K562 (cell line): ENCODE data around the gene KCTD3. TPM values are rescaled to one million over a fixed set of nuclear protein-coding genes. Genes with fewer than 3 reads are reported as not detected.

Source experiments
- ATAC-seq: fragments of 200-7000 bp; cut with Tn5 transposase; 3 replicates; pipeline ENCODE4 v1.9.1; 2020; ENCODE audit warnings: moderate library complexity
- BruUV-seq: library from RNA; stranded (reverse); fragments of 400-500 nt; replicated peaks from 2 replicates; lab custom pipeline; 2021; lab: Mats Ljungman, UMichigan
- CTCF ChIA-PET: fragments of 300-600 bp; formaldehyde crosslinking; extraction: SDS; loops from one replicate; lab custom pipeline; 2021; ENCODE audit warnings: low intra/inter-chr PET ratio; lab: Yijun Ruan, JAX
- POLR2A ChIA-PET: fragments of 300-600, 350-650 bp; sonication (Branson Sonifier 250); formaldehyde crosslinking; extraction: SDS; loops from one replicate; lab custom pipeline; 2021; ENCODE audit warnings: antibody characterized with exemption, inconsistent platforms; lab: Yijun Ruan, JAX
- DNase-seq, 4 experiments: peaks; one replicate each; pipeline versions ENCODE4 v3.0.0 to v3.0.0-alpha.2; 2011 to 2018; ENCODE audit warnings: low spot score in 3 of 4, mixed read lengths in 3 of 4; ENCODE audit errors: extremely low read depth in 1 of 4
- FAIRE-seq: peaks from 2 replicates; lab custom pipeline; 2011; peaks lifted over from hg19 to GRCh38; lab: Jason Lieb, UNC
- H2AFZ ChIP-seq: 2 replicates; pipeline ENCODE4 v1.6.0; 2011; ENCODE audit warnings: low read depth, low read length, control low read depth, inconsistent platforms
- H3K27ac ChIP-seq: fragments of 200-600 bp; 3 replicates; pipeline ENCODE4 v1.8.0; 2011; ENCODE audit warnings: low read depth, mild to moderate bottlenecking, control low read depth, inconsistent platforms, low read length, moderate library complexity, mixed read lengths; ENCODE audit errors: extremely low read depth
- H3K27me3 ChIP-seq, 2 experiments: fragments of 300-600 bp in 1 of 2; 2 replicates in 1 of 2; 3 replicates in 1 of 2; pipeline versions ENCODE4 v1.6.0 to v1.8.0; 2011; ENCODE audit warnings: inconsistent platforms in 2 of 2, low read length in 2 of 2, mild to moderate bottlenecking in 1 of 2, mixed read lengths in 1 of 2, moderate library complexity in 1 of 2; ENCODE audit not compliant: control insufficient read depth in 2 of 2, insufficient read depth in 2 of 2
- H3K36me3 ChIP-seq: fragments of 300-600 bp; 3 replicates; pipeline ENCODE4 v1.8.0; 2011; ENCODE audit warnings: mild to moderate bottlenecking, low read length, inconsistent platforms; ENCODE audit not compliant: control insufficient read depth, insufficient read depth
- H3K4me1 ChIP-seq, 2 experiments: fragments of 200-600 bp in 1 of 2; replicated peaks in 1 of 2; 2 replicates in 1 of 2; 3 replicates in 1 of 2; pipeline versions ENCODE4 v1.5.1 to v1.8.0; 2011; ENCODE audit warnings: inconsistent platforms in 2 of 2, low read length in 2 of 2, mild to moderate bottlenecking in 1 of 2, mixed read lengths in 1 of 2, moderate library complexity in 1 of 2; ENCODE audit not compliant: control insufficient read depth in 2 of 2, insufficient read depth in 2 of 2
- H3K4me2 ChIP-seq: 2 replicates; pipeline ENCODE4 v1.6.1; 2011; ENCODE audit warnings: low read length, control low read depth, inconsistent platforms, mixed read lengths; ENCODE audit not compliant: insufficient read depth
- H3K4me3 ChIP-seq: fragments of 200-600 bp; sonication (generic), shearing (Covaris generic); 2 replicates; pipeline ENCODE4 v1.5.1; 2016; ENCODE audit warnings: control low read depth, inconsistent platforms
- H3K79me2 ChIP-seq: fragments of 200-600 bp; 3 replicates; pipeline ENCODE4 v1.8.0; 2011; ENCODE audit warnings: low read length, inconsistent platforms; ENCODE audit not compliant: control insufficient read depth, insufficient read depth
- H3K9ac ChIP-seq, 2 experiments: 2 replicates each; pipeline versions ENCODE4 v1.6.0 to v1.6.1; 2011; ENCODE audit warnings: low read depth in 2 of 2, low read length in 2 of 2, control low read depth in 1 of 2, inconsistent platforms in 1 of 2, mild to moderate bottlenecking in 1 of 2, mixed read lengths in 1 of 2; ENCODE audit not compliant: insufficient read depth in 1 of 2
- H3K9me1 ChIP-seq: one replicate; pipeline ENCODE4 v1.6.0; 2011; ENCODE audit warnings: inconsistent platforms, mild to moderate bottlenecking, low read length, moderate library complexity; ENCODE audit not compliant: control insufficient read depth, insufficient read depth
- H3K9me3 ChIP-seq: replicated peaks from 2 replicates; pipeline ENCODE4 v1.5.1; 2011; ENCODE audit warnings: low read depth, low read length, inconsistent platforms; ENCODE audit not compliant: control insufficient read depth, insufficient read depth
- H4K20me1 ChIP-seq: replicated peaks from 2 replicates; pipeline ENCODE4 v1.6.1; 2011; ENCODE audit warnings: low read length, inconsistent platforms, mixed read lengths; ENCODE audit not compliant: control insufficient read depth, insufficient read depth
- BRD4 ChIP-seq: fragments of 200-600 bp; sonication (generic); IDR thresholded peaks from 2 replicates; pipeline ENCODE4 v1.6.1; 2017; ENCODE audit warnings: inconsistent platforms
- HBP1 ChIP-seq: fragments of 450-650 bp; formaldehyde crosslinking; IDR thresholded peaks from 2 replicates; pipeline ENCODE4 v1.4.0; 2022; ENCODE audit warnings: missing genetic modification characterization
- IRF9 ChIP-seq: fragments of 450-650 bp; IDR thresholded peaks from 2 replicates; pipeline ENCODE4 v1.6.1; 2016; ENCODE audit warnings: missing biosample characterization, missing genetic modification characterization
- KDM4B ChIP-seq, 2 experiments: fragments of 450-650 bp in 1 of 2; sonication (generic) in 1 of 2; IDR thresholded peaks; 2 replicates each; pipeline ENCODE4 v1.6.1; 2016 to 2017; ENCODE audit warnings: borderline replicate concordance in 2 of 2, antibody characterized with exemption in 1 of 2, low read depth in 1 of 2, mild to moderate bottlenecking in 1 of 2
- NEUROD1 ChIP-seq: fragments of 150-350 bp; IDR thresholded peaks from 2 replicates; pipeline ENCODE4 v1.6.1; 2014; ENCODE audit warnings: borderline replicate concordance, low read length, low read depth; ENCODE audit not compliant: partially characterized antibody
- PML ChIP-seq: IDR thresholded peaks from 2 replicates; pipeline ENCODE4 v1.6.1; 2012; ENCODE audit warnings: low read length, inconsistent platforms
- RUNX1 ChIP-seq: sonication (generic); IDR thresholded peaks from 2 replicates; pipeline ENCODE4 v1.6.1; 2016; ENCODE audit warnings: antibody characterized with exemption, low read depth
- SNAPC5 ChIP-seq: fragments of 250-450 bp; sonication (Bioruptor Pico); IDR thresholded peaks from 2 replicates; pipeline ENCODE4 v1.8.0; 2021; ENCODE audit warnings: moderate library complexity, mild to moderate bottlenecking, inconsistent platforms
- SRF ChIP-seq, 2 experiments: fragments of 250-450, 450-650 bp in 1 of 2; sonication (Bioruptor Pico) in 1 of 2; sonication (generic) in 1 of 2; formaldehyde crosslinking; IDR thresholded peaks; 2 replicates each; pipeline versions ENCODE4 v1.5.0 to v1.5.1; 2020 to 2022; ENCODE audit warnings: mild to moderate bottlenecking in 1 of 2, missing genetic modification reagents in 1 of 2
- TFE3 ChIP-seq: fragments of 450-650 bp; formaldehyde crosslinking; IDR thresholded peaks from 2 replicates; pipeline ENCODE4 v1.4.0; 2020; ENCODE audit warnings: mild to moderate bottlenecking, mixed read lengths
- VEZF1 ChIP-seq: fragments of 200-800 bp; sonication (Bioruptor generic); IDR thresholded peaks from 2 replicates; pipeline ENCODE4 v1.6.1; 2017; ENCODE audit warnings: missing genetic modification characterization, missing compliant biosample characterization
- XRCC4 ChIP-seq: IDR thresholded peaks from one replicate; pipeline ENCODE4 v1.6.1; 2011; ENCODE audit not compliant: insufficient read depth, insufficient read length; ENCODE audit errors: extremely low read depth
- ZBTB26 ChIP-seq: fragments of 450-650 bp; formaldehyde crosslinking; IDR thresholded peaks from 2 replicates; pipeline ENCODE4 v1.4.0; 2022; ENCODE audit warnings: missing genetic modification characterization
- ZNF311 ChIP-seq: fragments of 250-450 bp; sonication (Bioruptor Pico); IDR thresholded peaks from 2 replicates; pipeline ENCODE4 v1.4.0; 2020; ENCODE audit warnings: mild to moderate bottlenecking, moderate library complexity
- ZNF75A ChIP-seq: fragments of 450-650 bp; formaldehyde crosslinking; IDR thresholded peaks from 2 replicates; pipeline ENCODE4 v1.4.0; 2020; ENCODE audit warnings: mild to moderate bottlenecking
- WGBS: fragments of 100-300 bp; shearing (Covaris generic); methylation state at CpG from one replicate; pipeline ENCODE4 v1.1.6; 2016; ENCODE audit warnings: low coverage, mixed read lengths; ENCODE audit not compliant: insufficient coverage; ENCODE audit errors: missing lambda C conversion rate; 5-methylcytosine and 5-hydroxymethylcytosine counted together
- in situ Hi-C: fragments of 300-500 bp; cut with MboI; formaldehyde crosslinking; loops from 4 replicates; pipeline ENCODE4 v1.15.0; 2018; ENCODE audit warnings: inconsistent platforms, mixed read lengths
- intact Hi-C: fragments of 100-400 bp; cut with micrococcal nuclease; formaldehyde crosslinking; loops from 2 replicates; pipeline ENCODE4 v1.14.2; 2022
- polyA plus RNA-seq, 8 experiments: library from polyadenylated mRNA; depleted of rRNA in 4 of 8; stranded (reverse) in 5 of 8; unstranded in 3 of 8; fragments of >200 nt; fragmentation: Nextera tagmentation in 2 of 8; fragmentation: Illumina TruSeq in 1 of 8; extraction: Ambion mirVana in 2 of 8; extraction: Trizol in 1 of 8; gene quantifications; 2 replicates each; pipeline versions ENCODE4 v1.2.1 to v1.2.3, GENCODE V29; 2011 to 2014; ENCODE audit warnings: inconsistent platforms in 1 of 8, missing spikeins in 1 of 8
- total RNA-seq, 7 experiments: library from RNA; depleted of rRNA in 6 of 7; stranded (reverse); fragments of >200 nt in 6 of 7; fragmentation: Illumina TruSeq in 2 of 7; extraction: Trizol in 2 of 7; gene quantifications; 2 replicates each; pipeline versions ENCODE4 v1.2.1 to v1.2.3, GENCODE V29; 2011 to 2021; ENCODE audit warnings: low replicate concordance in 1 of 7

Gene KCTD3
- total and polyA plus RNA-seq, 9 of the 15 experiments (the other 6 are each of a cell fraction or from before 2014, with no cell fraction given) = 12.8 to 77.1 (median 44.3) TPM

- H3K9ac ChIP-seq = no peak overlapping the region
- no TSS peak for BruUV-seq
- H3K4me3 ChIP-seq = no peak overlapping the region
Measured at GRCh38 chr1:215637041-215637573, 70.0 kb downstream of the KCTD3 start.

More at GRCh38 chr1:215637041-215637573, 70.0 kb downstream of the KCTD3 start:
- peak overlapping the region; percentile 18 for H2AFZ ChIP-seq
- H3K27ac ChIP-seq = no peak overlapping the region
- no peaks in the 10 kb centered on the region for H3K9me1 ChIP-seq
- FAIRE-seq = no peak
- H3K27me3 ChIP-seq = peaks cover 2 to 16% of the 10 kb centered on the region in 2 experiments; a peak in 2 of 5 replicates
- H3K79me2 ChIP-seq = no peaks in the 10 kb centered on the region
- intact Hi-C loops (no loop called here), in situ Hi-C loops (no loop called here)
- no peak for DNase-seq
- no peak for ATAC-seq
- CTCF ChIA-PET = no interaction called here
- WGBS = 10% methylated on average over 7 of the region's 7 CpGs
- H3K36me3 ChIP-seq = no peaks in the 10 kb centered on the region
- H3K9me3 ChIP-seq = no peaks in the 10 kb centered on the region
- TF ChIP-seq ZBTB26 (CRISPR knock-in tag) (no peak), KDM4B (IDR thresholded peaks at IDR 0.05; ENCODE audit: borderline replicate concordance in 2 of 2, low read depth in 1 of 2) (no peak), HBP1 (no peak), SRF (CRISPR knock-in tag; IDR thresholded peaks at IDR 0.05) (no peak), XRCC4 (no peak), VEZF1 (CRISPR knock-in tag) (no peak), IRF9 (tag) (no peak), NEUROD1 (no peak), TFE3 (no peak), BRD4 (no peak), PML (no peak), SNAPC5 (CRISPR knock-in tag) (no peak), ZNF75A (CRISPR knock-in tag) (no peak), RUNX1 (no peak), ZNF311 (CRISPR knock-in tag) (no peak)
- TF ChIP-seq, all 486 proteins: peak for 0
- POLR2A ChIA-PET = no interaction called here
- Histone ChIP-seq H4K20me1 (no peaks in the 10 kb centered on the region), H3K4me2 (no peak overlapping the region), H3K4me1 (peaks cover 0 to 2% of the 10 kb centered on the region in 2 experiments; a peak in 1 of 5 replicates)
